ENCODE measurements around the gene SLC27A5. TPM values are rescaled to one million over a fixed set of nuclear protein-coding genes. Genes with fewer than 3 reads are reported as not detected.

Gene SLC27A5
- total and polyA plus RNA-seq, 2 of the 13 experiments (the other 11 are each of a cell fraction or from before 2014, with no cell fraction given) = 30.3 to 40.2 TPM

DNA sequence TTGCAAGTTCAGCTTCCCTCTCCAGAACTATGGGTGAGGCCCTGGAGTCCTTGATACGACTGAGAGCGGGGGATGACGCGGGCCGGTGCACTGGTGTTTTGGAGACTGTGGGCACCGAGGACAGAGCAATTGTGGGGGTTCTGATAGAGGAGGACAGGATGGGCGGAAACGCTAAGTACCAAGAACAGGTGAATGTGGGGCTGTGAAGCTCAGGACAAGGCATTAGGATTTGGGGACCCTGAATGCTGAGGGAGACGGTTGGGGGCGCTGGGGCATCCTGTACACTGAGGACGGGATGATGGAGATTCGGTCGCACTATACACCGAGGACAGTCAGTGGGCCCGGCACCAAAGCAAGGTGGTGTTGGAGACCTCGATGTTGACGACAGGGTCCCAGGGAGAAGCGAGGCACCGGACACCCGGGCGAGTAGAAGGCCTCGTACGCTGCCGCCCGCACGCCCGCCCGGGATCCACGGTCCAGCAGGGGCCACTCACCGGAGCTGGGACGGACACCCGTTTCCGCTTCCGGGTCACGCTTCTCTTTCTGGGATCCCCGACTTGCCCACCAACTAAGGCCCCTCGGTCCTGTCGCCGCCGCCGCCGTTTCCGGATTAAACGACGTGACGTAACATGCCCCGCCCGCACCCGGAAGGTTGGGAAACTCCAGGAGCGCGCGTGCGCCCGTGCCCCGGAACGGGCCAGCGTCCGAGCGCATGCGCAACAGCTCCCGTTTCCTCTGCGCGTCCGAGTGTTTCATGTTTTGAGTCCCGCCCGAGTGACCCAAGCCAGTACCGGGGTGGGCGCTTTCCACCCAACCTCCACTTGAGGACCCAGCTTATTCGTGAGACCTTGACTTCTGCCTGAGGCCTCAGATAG is 42.9 kb upstream of the SLC27A5 start, which contains the start of gene CHMP2A (continued):
- TF ChIP-seq, protein P1, sequence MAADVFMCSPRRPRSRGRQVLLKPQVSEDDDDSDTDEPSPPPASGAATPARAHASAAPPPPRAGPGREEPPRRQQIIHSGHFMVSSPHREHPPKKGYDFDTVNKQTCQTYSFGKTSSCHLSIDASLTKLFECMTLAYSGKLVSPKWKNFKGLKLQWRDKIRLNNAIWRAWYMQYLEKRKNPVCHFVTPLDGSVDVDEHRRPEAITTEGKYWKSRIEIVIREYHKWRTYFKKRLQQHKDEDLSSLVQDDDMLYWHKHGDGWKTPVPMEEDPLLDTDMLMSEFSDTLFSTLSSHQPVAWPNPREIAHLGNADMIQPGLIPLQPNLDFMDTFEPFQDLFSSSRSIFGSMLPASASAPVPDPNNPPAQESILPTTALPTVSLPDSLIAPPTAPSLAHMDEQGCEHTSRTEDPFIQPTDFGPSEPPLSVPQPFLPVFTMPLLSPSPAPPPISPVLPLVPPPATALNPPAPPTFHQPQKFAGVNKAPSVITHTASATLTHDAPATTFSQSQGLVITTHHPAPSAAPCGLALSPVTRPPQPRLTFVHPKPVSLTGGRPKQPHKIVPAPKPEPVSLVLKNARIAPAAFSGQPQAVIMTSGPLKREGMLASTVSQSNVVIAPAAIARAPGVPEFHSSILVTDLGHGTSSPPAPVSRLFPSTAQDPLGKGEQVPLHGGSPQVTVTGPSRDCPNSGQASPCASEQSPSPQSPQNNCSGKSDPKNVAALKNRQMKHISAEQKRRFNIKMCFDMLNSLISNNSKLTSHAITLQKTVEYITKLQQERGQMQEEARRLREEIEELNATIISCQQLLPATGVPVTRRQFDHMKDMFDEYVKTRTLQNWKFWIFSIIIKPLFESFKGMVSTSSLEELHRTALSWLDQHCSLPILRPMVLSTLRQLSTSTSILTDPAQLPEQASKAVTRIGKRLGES (CRISPR knock-in tag; IDR thresholded peaks at IDR 0.05; ENCODE audit: borderline replicate concordance) = no peak
- TF ChIP-seq ZNF598 (CRISPR knock-in tag; IDR thresholded peaks at IDR 0.05; ENCODE audit: borderline replicate concordance) (peak; percentile 77; the same call in 1 of the 2 replicates), IRF2 (CRISPR knock-in tag; IDR thresholded peaks at IDR 0.05) (peak; percentile 64; the same call in 1 of the 2 replicates), ZNF33A (CRISPR knock-in tag; IDR thresholded peaks at IDR 0.05; ENCODE audit: borderline replicate concordance) (no peak), MTF1 (CRISPR knock-in tag; IDR thresholded peaks at IDR 0.05) (no peak), TSC22D2 (CRISPR knock-in tag; IDR thresholded peaks at IDR 0.05; ENCODE audit: borderline replicate concordance) (0 out of 2 replicates have a peak, but pooled peaks have one; percentile 43), RNF2 (conservative IDR thresholded peaks at IDR 0.05; ENCODE audit: low read depth) (no peak), TBX2 (CRISPR knock-in tag; IDR thresholded peaks at IDR 0.05; ENCODE audit: borderline replicate concordance) (peak; percentile 10), ZMYM3 (CRISPR knock-in tag; IDR thresholded peaks at IDR 0.05) (no peak), MAFK (conservative IDR thresholded peaks at IDR 0.05 in 1 of 2, IDR thresholded peaks at IDR 0.05 in 1 of 2; ENCODE audit: low read length in 2 of 2) (no peak), REL (CRISPR knock-in tag; conservative IDR thresholded peaks at IDR 0.05) (0 out of 2 replicates have a peak, but pooled peaks have one; percentile 48), ZSCAN9 (CRISPR knock-in tag; IDR thresholded peaks at IDR 0.05; ENCODE audit: borderline replicate concordance) (peak; percentile 21; the same call in 1 of the 2 replicates), ZNF180 (CRISPR knock-in tag; IDR thresholded peaks at IDR 0.05; ENCODE audit: borderline replicate concordance, low read depth) (no peak)
- TF ChIP-seq, protein P2, sequence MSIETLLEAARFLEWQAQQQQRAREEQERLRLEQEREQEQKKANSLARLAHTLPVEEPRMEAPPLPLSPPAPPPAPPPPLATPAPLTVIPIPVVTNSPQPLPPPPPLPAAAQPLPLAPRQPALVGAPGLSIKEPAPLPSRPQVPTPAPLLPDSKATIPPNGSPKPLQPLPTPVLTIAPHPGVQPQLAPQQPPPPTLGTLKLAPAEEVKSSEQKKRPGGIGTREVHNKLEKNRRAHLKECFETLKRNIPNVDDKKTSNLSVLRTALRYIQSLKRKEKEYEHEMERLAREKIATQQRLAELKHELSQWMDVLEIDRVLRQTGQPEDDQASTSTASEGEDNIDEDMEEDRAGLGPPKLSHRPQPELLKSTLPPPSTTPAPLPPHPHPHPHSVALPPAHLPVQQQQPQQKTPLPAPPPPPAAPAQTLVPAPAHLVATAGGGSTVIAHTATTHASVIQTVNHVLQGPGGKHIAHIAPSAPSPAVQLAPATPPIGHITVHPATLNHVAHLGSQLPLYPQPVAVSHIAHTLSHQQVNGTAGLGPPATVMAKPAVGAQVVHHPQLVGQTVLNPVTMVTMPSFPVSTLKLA (IDR thresholded peaks at IDR 0.05) = peak; percentile 29; the same call in 1 of the 2 replicates
- TF ChIP-seq, protein P3, sequence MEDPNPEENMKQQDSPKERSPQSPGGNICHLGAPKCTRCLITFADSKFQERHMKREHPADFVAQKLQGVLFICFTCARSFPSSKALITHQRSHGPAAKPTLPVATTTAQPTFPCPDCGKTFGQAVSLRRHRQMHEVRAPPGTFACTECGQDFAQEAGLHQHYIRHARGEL (CRISPR knock-in tag; IDR thresholded peaks at IDR 0.05) = no peak; the same call in 1 of the 2 replicates
- TF ChIP-seq, protein P4, sequence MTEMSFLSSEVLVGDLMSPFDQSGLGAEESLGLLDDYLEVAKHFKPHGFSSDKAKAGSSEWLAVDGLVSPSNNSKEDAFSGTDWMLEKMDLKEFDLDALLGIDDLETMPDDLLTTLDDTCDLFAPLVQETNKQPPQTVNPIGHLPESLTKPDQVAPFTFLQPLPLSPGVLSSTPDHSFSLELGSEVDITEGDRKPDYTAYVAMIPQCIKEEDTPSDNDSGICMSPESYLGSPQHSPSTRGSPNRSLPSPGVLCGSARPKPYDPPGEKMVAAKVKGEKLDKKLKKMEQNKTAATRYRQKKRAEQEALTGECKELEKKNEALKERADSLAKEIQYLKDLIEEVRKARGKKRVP (CRISPR knock-in tag; IDR thresholded peaks at IDR 0.05) = peak in 1 of 2 experiments; percentile 72; a peak in 1 of 4 replicates
- TF ChIP-seq, protein P5, sequence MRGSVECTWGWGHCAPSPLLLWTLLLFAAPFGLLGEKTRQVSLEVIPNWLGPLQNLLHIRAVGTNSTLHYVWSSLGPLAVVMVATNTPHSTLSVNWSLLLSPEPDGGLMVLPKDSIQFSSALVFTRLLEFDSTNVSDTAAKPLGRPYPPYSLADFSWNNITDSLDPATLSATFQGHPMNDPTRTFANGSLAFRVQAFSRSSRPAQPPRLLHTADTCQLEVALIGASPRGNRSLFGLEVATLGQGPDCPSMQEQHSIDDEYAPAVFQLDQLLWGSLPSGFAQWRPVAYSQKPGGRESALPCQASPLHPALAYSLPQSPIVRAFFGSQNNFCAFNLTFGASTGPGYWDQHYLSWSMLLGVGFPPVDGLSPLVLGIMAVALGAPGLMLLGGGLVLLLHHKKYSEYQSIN (CRISPR knock-in tag; IDR thresholded peaks at IDR 0.05; ENCODE audit: borderline replicate concordance) = no peak
- TF ChIP-seq, protein P6, sequence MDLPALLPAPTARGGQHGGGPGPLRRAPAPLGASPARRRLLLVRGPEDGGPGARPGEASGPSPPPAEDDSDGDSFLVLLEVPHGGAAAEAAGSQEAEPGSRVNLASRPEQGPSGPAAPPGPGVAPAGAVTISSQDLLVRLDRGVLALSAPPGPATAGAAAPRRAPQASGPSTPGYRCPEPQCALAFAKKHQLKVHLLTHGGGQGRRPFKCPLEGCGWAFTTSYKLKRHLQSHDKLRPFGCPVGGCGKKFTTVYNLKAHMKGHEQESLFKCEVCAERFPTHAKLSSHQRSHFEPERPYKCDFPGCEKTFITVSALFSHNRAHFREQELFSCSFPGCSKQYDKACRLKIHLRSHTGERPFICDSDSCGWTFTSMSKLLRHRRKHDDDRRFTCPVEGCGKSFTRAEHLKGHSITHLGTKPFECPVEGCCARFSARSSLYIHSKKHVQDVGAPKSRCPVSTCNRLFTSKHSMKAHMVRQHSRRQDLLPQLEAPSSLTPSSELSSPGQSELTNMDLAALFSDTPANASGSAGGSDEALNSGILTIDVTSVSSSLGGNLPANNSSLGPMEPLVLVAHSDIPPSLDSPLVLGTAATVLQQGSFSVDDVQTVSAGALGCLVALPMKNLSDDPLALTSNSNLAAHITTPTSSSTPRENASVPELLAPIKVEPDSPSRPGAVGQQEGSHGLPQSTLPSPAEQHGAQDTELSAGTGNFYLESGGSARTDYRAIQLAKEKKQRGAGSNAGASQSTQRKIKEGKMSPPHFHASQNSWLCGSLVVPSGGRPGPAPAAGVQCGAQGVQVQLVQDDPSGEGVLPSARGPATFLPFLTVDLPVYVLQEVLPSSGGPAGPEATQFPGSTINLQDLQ (CRISPR knock-in tag; IDR thresholded peaks at IDR 0.05) = no peak

Data from HepG2 (cell line).